ENCODE results near the gene DIP2C.
"Not testable (repeated sequence)": the region's sequence is repeated elsewhere in the genome, so short reads cannot be mapped to it uniquely, and the experiment has no call there.

Gene DIP2C

GRCh38 chr10:655184-655583 lies 34.3 kb downstream of the DIP2C start:
- DNase-seq, result no peak

- no peak for DNase-seq
Observed at GRCh38 chr10:654647-654996, 34.8 kb downstream of the DIP2C start.

- DNase-seq, result no peak
Observed at GRCh38 chr10:653991-654646, 35.3 kb downstream of the DIP2C start.

- DNase-seq, result not testable (repeated sequence)
Observed at GRCh38 chr10:652832-653459, 36.5 kb downstream of the DIP2C start.

GRCh38 chr10:652233-652632 lies 37.2 kb downstream of the DIP2C start:
- no peak for DNase-seq

GRCh38 chr10:651692-652091 lies 37.8 kb downstream of the DIP2C start:
- DNase-seq, result no peak

- no peak for DNase-seq
Observed at GRCh38 chr10:650886-651615, 38.4 kb downstream of the DIP2C start.

- DNase-seq, result no peak
Observed at GRCh38 chr10:650441-650851, 39.0 kb downstream of the DIP2C start.

GRCh38 chr10:649798-650440 lies 39.5 kb downstream of the DIP2C start:
- DNase-seq, result no peak

- no peak for DNase-seq
Observed at GRCh38 chr10:649445-649797, 40.0 kb downstream of the DIP2C start.

- DNase-seq, result not testable (repeated sequence)
Observed at GRCh38 chr10:647019-647418, 42.4 kb downstream of the DIP2C start.

GRCh38 chr10:646118-646524 lies 43.3 kb downstream of the DIP2C start:
- DNase-seq, result no peak

- no peak for DNase-seq
Observed at GRCh38 chr10:644943-645334, 44.5 kb downstream of the DIP2C start.

GRCh38 chr10:644076-644942 lies 45.2 kb downstream of the DIP2C start:
- no peak for DNase-seq

GRCh38 chr10:642186-642890 lies 47.1 kb downstream of the DIP2C start:
- no peak for DNase-seq

GRCh38 chr10:641149-642010 lies 48.1 kb downstream of the DIP2C start:
- no peak for DNase-seq

GRCh38 chr10:640673-641045 lies 48.8 kb downstream of the DIP2C start:
- no peak for DNase-seq

GRCh38 chr10:639751-640672 lies 49.5 kb downstream of the DIP2C start:
- DNase-seq, result no peak

GRCh38 chr10:639001-639750 lies 50.3 kb downstream of the DIP2C start:
- no peak for DNase-seq
